GM12878 (cell line): ENCODE data around the gene SLC35G4. TPM values are rescaled to one million over a fixed set of nuclear protein-coding genes. Genes with fewer than 3 reads are reported as not detected.

Source experiments
- ATAC-seq: fragments of 200-7000 bp; cut with Tn5 transposase; 3 replicates; pipeline ENCODE4 v1.9.1; 2020; ENCODE audit warnings: mild to moderate bottlenecking, moderate library complexity
- BruUV-seq: library from RNA; stranded (reverse); fragments of 400-500 nt; replicated peaks from 2 replicates; lab custom pipeline; 2021; lab: Mats Ljungman, UMichigan
- CTCF ChIA-PET: fragments of 300-600 bp; sonication (Branson Sonifier 250); formaldehyde crosslinking; extraction: SDS; loops from one replicate; lab custom pipeline; 2021; ENCODE audit warnings: inconsistent platforms; lab: Yijun Ruan, JAX
- POLR2A ChIA-PET: fragments of 350-600 bp; formaldehyde crosslinking; extraction: SDS; loops from one replicate; lab custom pipeline; 2021; ENCODE audit warnings: inconsistent platforms; lab: Charles Lee
- RAD21 ChIA-PET: fragments of 300-600 bp; sonication (Branson Sonifier 250); formaldehyde crosslinking; loops from one replicate; lab custom pipeline; 2023; ENCODE audit warnings: antibody characterized with exemption; ENCODE audit not compliant: unreplicated experiment; lab: Charles Lee
- SMC1A ChIA-PET: fragments of 300-600 bp; sonication (Branson Sonifier 250); formaldehyde crosslinking; loops from one replicate; lab custom pipeline; 2023; ENCODE audit not compliant: unreplicated experiment, uncharacterized antibody; lab: Charles Lee
- DNase-seq: peaks from one replicate; pipeline ENCODE4 v3.0.0-alpha.2; 2011; ENCODE audit warnings: low read depth, low spot score
- FAIRE-seq: peaks from 3 replicates; lab custom pipeline; 2011; peaks lifted over from hg19 to GRCh38; lab: Jason Lieb, UNC
- H2AFZ ChIP-seq: 2 replicates; pipeline ENCODE4 v1.6.0; 2011; ENCODE audit warnings: low read depth, low read length, control low read depth; ENCODE audit not compliant: control insufficient read depth
- H3K27ac ChIP-seq: 2 replicates; pipeline ENCODE4 v1.5.1; 2011; ENCODE audit warnings: control low read depth; ENCODE audit not compliant: control insufficient read depth, insufficient read depth
- H3K27me3 ChIP-seq, 2 experiments: replicated peaks in 1 of 2; 2 replicates each; pipeline versions ENCODE4 v1.6.0 to v1.6.1; 2011; ENCODE audit warnings: low read length in 1 of 2; ENCODE audit not compliant: control insufficient read depth in 2 of 2, insufficient read depth in 2 of 2
- H3K36me3 ChIP-seq, 2 experiments: 2 replicates each; pipeline ENCODE4 v1.5.1; 2011; ENCODE audit warnings: low read length in 1 of 2; ENCODE audit not compliant: control insufficient read depth in 2 of 2, insufficient read depth in 2 of 2
- H3K4me1 ChIP-seq: 2 replicates; pipeline ENCODE4 v1.6.1; 2011; ENCODE audit warnings: mild to moderate bottlenecking, low read length, moderate library complexity, mixed read lengths; ENCODE audit not compliant: control insufficient read depth, insufficient read depth
- H3K4me2 ChIP-seq: 2 replicates; pipeline ENCODE4 v1.6.0; 2011; ENCODE audit warnings: control low read depth; ENCODE audit not compliant: control insufficient read depth, insufficient read depth
- H3K4me3 ChIP-seq: fragments of 200-600 bp; sonication (generic); 2 replicates; pipeline ENCODE4 v1.5.1; 2016
- H3K79me2 ChIP-seq: 2 replicates; pipeline ENCODE4 v1.6.0; 2011; ENCODE audit warnings: low read length; ENCODE audit not compliant: control insufficient read depth, insufficient read depth
- H3K9ac ChIP-seq: 2 replicates; pipeline ENCODE4 v1.8.0; 2011; ENCODE audit warnings: low read length, control low read depth, mixed read lengths; ENCODE audit not compliant: control insufficient read depth, insufficient read depth
- H3K9me3 ChIP-seq: replicated peaks from 3 replicates; pipeline ENCODE4 v1.5.1; 2011; ENCODE audit warnings: mild to moderate bottlenecking, low read length; ENCODE audit not compliant: control insufficient read depth, insufficient read depth
- H4K20me1 ChIP-seq: 2 replicates; pipeline ENCODE4 v1.6.0; 2011; ENCODE audit not compliant: control insufficient read depth, insufficient read depth
- ATF7 ChIP-seq: fragments of 450-650 bp; IDR thresholded peaks from 2 replicates; pipeline ENCODE4 v1.6.1; 2016; ENCODE audit warnings: low read depth, mild to moderate bottlenecking
- BACH1 ChIP-seq: fragments of 450-650 bp; IDR thresholded peaks from 2 replicates; pipeline ENCODE4 v1.6.1; 2017; ENCODE audit warnings: mild to moderate bottlenecking, borderline replicate concordance
- CBX5 ChIP-seq: sonication (generic); IDR thresholded peaks from 2 replicates; pipeline ENCODE4 v1.6.1; 2016; ENCODE audit warnings: low read depth, moderate library complexity, mild to moderate bottlenecking, inconsistent platforms
- CREB1 ChIP-seq: IDR thresholded peaks from 2 replicates; pipeline ENCODE4 v1.6.1; 2012; ENCODE audit warnings: low read depth, mild to moderate bottlenecking, inconsistent platforms
- EGR1 ChIP-seq, 2 experiments: IDR thresholded peaks; 1 replicate in 1 of 2; 2 replicates in 1 of 2; pipeline ENCODE4 v1.6.1; 2011 to 2012; ENCODE audit warnings: low read depth in 2 of 2, low read length in 2 of 2, borderline replicate concordance in 1 of 2, mild to moderate bottlenecking in 1 of 2, moderate library complexity in 1 of 2
- EP300 ChIP-seq, 2 experiments: fragments of 150-350 bp in 1 of 2; IDR thresholded peaks; 2 replicates each; pipeline ENCODE4 v1.6.1; 2011 to 2012; ENCODE audit warnings: low read depth in 2 of 2, low read length in 2 of 2, borderline replicate concordance in 1 of 2, improper control_type of control experiment in 1 of 2, inconsistent platforms in 1 of 2; ENCODE audit not compliant: control insufficient read depth in 1 of 2
- ESRRA ChIP-seq: IDR thresholded peaks from 2 replicates; pipeline ENCODE4 v1.6.1; 2012; ENCODE audit warnings: mild to moderate bottlenecking, low read length, improper control_type of control experiment
- FOXM1 ChIP-seq: IDR thresholded peaks from 2 replicates; pipeline ENCODE4 v1.6.1; 2012; ENCODE audit warnings: low read depth, mild to moderate bottlenecking, inconsistent platforms, low read length, moderate library complexity
- GABPA ChIP-seq: IDR thresholded peaks from 2 replicates; pipeline ENCODE4 v1.6.1; 2014; ENCODE audit warnings: antibody characterized with exemption, low read depth, mild to moderate bottlenecking, inconsistent platforms
- IKZF1 ChIP-seq: fragments of 450-650 bp; conservative IDR thresholded peaks from 2 replicates; pipeline ENCODE4 v1.6.1; 2017; ENCODE audit warnings: antibody characterized with exemption, mild to moderate bottlenecking
- MYB ChIP-seq: fragments of 150-350 bp; IDR thresholded peaks from 2 replicates; pipeline ENCODE4 v1.6.1; 2014; ENCODE audit warnings: mild to moderate bottlenecking, low read depth, low read length, borderline replicate concordance
- NFYB ChIP-seq: IDR thresholded peaks from 2 replicates; pipeline ENCODE4 v1.6.1; 2011; ENCODE audit warnings: low read depth, mild to moderate bottlenecking, low read length, improper control_type of control experiment, moderate library complexity; ENCODE audit not compliant: insufficient read depth
- NR2F1 ChIP-seq: fragments of 450-650 bp; conservative IDR thresholded peaks from 2 replicates; pipeline ENCODE4 v1.6.1; 2017; ENCODE audit warnings: mild to moderate bottlenecking
- POU2F2 ChIP-seq: IDR thresholded peaks from 3 replicates; pipeline ENCODE4 v1.6.1; 2011; ENCODE audit warnings: low read depth, mild to moderate bottlenecking, low read length, borderline replicate concordance
- SMC3 ChIP-seq: IDR thresholded peaks from 2 replicates; pipeline ENCODE4 v1.6.1; 2011; ENCODE audit warnings: low read length, improper control_type of control experiment, borderline replicate concordance
- TAF1 ChIP-seq: IDR thresholded peaks from 2 replicates; pipeline ENCODE4 v1.6.1; 2011; ENCODE audit warnings: mild to moderate bottlenecking, low read depth, low read length, borderline replicate concordance
- ZNF207 ChIP-seq: fragments of 450-650 bp; IDR thresholded peaks from 2 replicates; pipeline ENCODE4 v1.6.1; 2014; ENCODE audit warnings: antibody characterized with exemption, mild to moderate bottlenecking, borderline replicate concordance
- WGBS: methylation state at CpG from one replicate; pipeline ENCODE4 v1.1.6; 2016; ENCODE audit warnings: low lambda C conversion rate; ENCODE audit not compliant: insufficient replicate concordance, insufficient coverage; ENCODE audit errors: missing lambda C conversion rate; 5-methylcytosine and 5-hydroxymethylcytosine counted together
- in situ Hi-C: fragments of 300-500 bp; cut with MboI; formaldehyde crosslinking; loops from 9 replicates; pipeline ENCODE4 v1.14.3; 2018; ENCODE audit warnings: mixed read lengths
- intact Hi-C: fragments of 100-400 bp; cut with micrococcal nuclease; formaldehyde crosslinking; loops from one replicate; pipeline ENCODE4 v1.14.2; 2022; ENCODE audit not compliant: unreplicated experiment
- polyA plus RNA-seq, 11 experiments: library from polyadenylated mRNA; depleted of rRNA in 4 of 11; unstranded in 6 of 11; stranded (reverse) in 5 of 11; fragments of >200 nt; fragmentation: Nextera tagmentation in 4 of 11; fragmentation: Illumina TruSeq in 1 of 11; extraction: Ambion mirVana in 4 of 11; extraction: Trizol in 1 of 11; gene quantifications; 1 replicate in 1 of 11; 2 replicates in 10 of 11; pipeline versions ENCODE4 v1.2.1 to v1.2.3, GENCODE V29; 2011 to 2016; ENCODE audit warnings: inconsistent platforms in 2 of 11, missing spikeins in 2 of 11, low read depth in 1 of 11
- total RNA-seq, 4 experiments: library from RNA; depleted of rRNA in 3 of 4; stranded (reverse); fragments of >200 nt in 3 of 4; fragmentation: Illumina TruSeq in 1 of 4; extraction: Trizol in 1 of 4; gene quantifications; 2 replicates each; pipeline versions ENCODE4 v1.2.1 to v1.2.3, GENCODE V29; 2013 to 2021
- TF ChIP-seq, protein P1 (sequence below): IDR thresholded peaks from 2 replicates; pipeline ENCODE4 v1.6.1; 2012; ENCODE audit warnings: mild to moderate bottlenecking, low read depth, low read length
- TF ChIP-seq, protein P2 (sequence below): fragments of 450-650 bp; IDR thresholded peaks from 2 replicates; pipeline ENCODE4 v1.6.1; 2017; ENCODE audit warnings: mild to moderate bottlenecking, moderate library complexity

Gene SLC35G4
- total and polyA plus RNA-seq, 10 of the 15 experiments (the other 5 are each of a cell fraction or from before 2014, with no cell fraction given) = not detected

DNA sequence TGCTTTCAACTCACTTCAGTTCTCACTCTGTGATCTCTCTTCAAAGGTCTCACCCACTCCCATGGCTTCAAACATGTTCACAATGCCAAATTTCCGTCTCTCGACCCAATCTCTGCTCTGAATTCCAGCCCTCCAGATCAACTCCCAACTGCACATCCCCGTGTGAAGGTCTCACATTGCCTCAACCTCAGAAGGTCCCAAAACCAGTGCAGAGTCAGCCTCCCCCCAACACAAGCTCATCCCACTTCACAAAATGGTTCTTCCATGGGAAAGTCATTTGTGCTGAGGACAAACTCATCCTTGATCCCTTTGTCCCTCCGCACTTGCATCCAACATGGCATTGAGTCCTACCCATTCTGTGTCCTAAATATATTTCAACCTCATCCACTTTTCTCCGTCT lies 48.6 kb downstream of the SLC35G4 start:
- ChIA-PET SMC1A (interaction anchor here (0.6 kb wide), 1 partner anchor 986 kb away, joined by 3 read pairs; no protein-coding TSS in a partner anchor), RAD21 (no interaction called here), POLR2A (no interaction called here), CTCF (no interaction called here)
- peaks cover 2 to 4% of the 10 kb centered on the region in 2 experiments; a peak in 3 of 4 replicates for H3K27me3 ChIP-seq
- TF ChIP-seq, protein P1, sequence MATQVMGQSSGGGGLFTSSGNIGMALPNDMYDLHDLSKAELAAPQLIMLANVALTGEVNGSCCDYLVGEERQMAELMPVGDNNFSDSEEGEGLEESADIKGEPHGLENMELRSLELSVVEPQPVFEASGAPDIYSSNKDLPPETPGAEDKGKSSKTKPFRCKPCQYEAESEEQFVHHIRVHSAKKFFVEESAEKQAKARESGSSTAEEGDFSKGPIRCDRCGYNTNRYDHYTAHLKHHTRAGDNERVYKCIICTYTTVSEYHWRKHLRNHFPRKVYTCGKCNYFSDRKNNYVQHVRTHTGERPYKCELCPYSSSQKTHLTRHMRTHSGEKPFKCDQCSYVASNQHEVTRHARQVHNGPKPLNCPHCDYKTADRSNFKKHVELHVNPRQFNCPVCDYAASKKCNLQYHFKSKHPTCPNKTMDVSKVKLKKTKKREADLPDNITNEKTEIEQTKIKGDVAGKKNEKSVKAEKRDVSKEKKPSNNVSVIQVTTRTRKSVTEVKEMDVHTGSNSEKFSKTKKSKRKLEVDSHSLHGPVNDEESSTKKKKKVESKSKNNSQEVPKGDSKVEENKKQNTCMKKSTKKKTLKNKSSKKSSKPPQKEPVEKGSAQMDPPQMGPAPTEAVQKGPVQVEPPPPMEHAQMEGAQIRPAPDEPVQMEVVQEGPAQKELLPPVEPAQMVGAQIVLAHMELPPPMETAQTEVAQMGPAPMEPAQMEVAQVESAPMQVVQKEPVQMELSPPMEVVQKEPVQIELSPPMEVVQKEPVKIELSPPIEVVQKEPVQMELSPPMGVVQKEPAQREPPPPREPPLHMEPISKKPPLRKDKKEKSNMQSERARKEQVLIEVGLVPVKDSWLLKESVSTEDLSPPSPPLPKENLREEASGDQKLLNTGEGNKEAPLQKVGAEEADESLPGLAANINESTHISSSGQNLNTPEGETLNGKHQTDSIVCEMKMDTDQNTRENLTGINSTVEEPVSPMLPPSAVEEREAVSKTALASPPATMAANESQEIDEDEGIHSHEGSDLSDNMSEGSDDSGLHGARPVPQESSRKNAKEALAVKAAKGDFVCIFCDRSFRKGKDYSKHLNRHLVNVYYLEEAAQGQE = no peak
- TF ChIP-seq NR2F1 = no peak
- no peak for TF ChIP-seq IKZF1
- no peak for TF ChIP-seq ATF7
- TF ChIP-seq TAF1 = no peak
- no peak for TF ChIP-seq EGR1 (IDR thresholded peaks at IDR 0.05; ENCODE audit: borderline replicate concordance in 1 of 2, low read depth in 2 of 2, low read length in 2 of 2)
- TF ChIP-seq SMC3 = no peak
- no peak for TF ChIP-seq POU2F2
- no peak for TF ChIP-seq EP300 (IDR thresholded peaks at IDR 0.05; ENCODE audit: borderline replicate concordance in 1 of 2, control insufficient read depth in 1 of 2, low read depth in 2 of 2, low read length in 2 of 2)
- TF ChIP-seq ZNF207 = no peak
- TF ChIP-seq, protein P2, sequence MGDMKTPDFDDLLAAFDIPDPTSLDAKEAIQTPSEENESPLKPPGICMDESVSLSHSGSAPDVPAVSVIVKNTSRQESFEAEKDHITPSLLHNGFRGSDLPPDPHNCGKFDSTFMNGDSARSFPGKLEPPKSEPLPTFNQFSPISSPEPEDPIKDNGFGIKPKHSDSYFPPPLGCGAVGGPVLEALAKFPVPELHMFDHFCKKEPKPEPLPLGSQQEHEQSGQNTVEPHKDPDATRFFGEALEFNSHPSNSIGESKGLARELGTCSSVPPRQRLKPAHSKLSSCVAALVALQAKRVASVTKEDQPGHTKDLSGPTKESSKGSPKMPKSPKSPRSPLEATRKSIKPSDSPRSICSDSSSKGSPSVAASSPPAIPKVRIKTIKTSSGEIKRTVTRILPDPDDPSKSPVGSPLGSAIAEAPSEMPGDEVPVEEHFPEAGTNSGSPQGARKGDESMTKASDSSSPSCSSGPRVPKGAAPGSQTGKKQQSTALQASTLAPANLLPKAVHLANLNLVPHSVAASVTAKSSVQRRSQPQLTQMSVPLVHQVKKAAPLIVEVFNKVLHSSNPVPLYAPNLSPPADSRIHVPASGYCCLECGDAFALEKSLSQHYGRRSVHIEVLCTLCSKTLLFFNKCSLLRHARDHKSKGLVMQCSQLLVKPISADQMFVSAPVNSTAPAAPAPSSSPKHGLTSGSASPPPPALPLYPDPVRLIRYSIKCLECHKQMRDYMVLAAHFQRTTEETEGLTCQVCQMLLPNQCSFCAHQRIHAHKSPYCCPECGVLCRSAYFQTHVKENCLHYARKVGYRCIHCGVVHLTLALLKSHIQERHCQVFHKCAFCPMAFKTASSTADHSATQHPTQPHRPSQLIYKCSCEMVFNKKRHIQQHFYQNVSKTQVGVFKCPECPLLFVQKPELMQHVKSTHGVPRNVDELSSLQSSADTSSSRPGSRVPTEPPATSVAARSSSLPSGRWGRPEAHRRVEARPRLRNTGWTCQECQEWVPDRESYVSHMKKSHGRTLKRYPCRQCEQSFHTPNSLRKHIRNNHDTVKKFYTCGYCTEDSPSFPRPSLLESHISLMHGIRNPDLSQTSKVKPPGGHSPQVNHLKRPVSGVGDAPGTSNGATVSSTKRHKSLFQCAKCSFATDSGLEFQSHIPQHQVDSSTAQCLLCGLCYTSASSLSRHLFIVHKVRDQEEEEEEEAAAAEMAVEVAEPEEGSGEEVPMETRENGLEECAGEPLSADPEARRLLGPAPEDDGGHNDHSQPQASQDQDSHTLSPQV = no peak
- no peak for TF ChIP-seq CBX5
- TF ChIP-seq CREB1 = no peak
- TF ChIP-seq NFYB = no peak
- no peak for TF ChIP-seq GABPA
- no peak for TF ChIP-seq ESRRA
- no peak for TF ChIP-seq MYB
- TF ChIP-seq BACH1 = no peak
- no peak for TF ChIP-seq FOXM1
- no peak overlapping the region for H3K4me2 ChIP-seq
- no peak overlapping the region for H2AFZ ChIP-seq
- no peaks in the 10 kb centered on the region for H4K20me1 ChIP-seq
- 25% methylated on average over 5 of the region's 5 CpGs for WGBS
- no peaks in the 10 kb centered on the region for H3K4me1 ChIP-seq
- H3K36me3 ChIP-seq = no peaks in the 10 kb centered on the region
- H3K27ac ChIP-seq = no peak overlapping the region
- no peak overlapping the region for H3K4me3 ChIP-seq
- no peak overlapping the region for H3K9ac ChIP-seq
- in situ Hi-C loops (no loop called here), intact Hi-C loops (loop anchor here (5.0 kb wide), 2 partner anchors 69 to 84 kb away; no protein-coding TSS in a partner anchor)
- H3K9me3 ChIP-seq = no peaks in the 10 kb centered on the region
- BruUV-seq = no TSS peak
- DNase-seq (no peak), ATAC-seq (no peak), FAIRE-seq (no peak)
- no peaks in the 10 kb centered on the region for H3K79me2 ChIP-seq
